DOHH2 (cell line): ENCODE measurements around the gene MYO6.

Experiments used
- H3F3A ChIP-seq: fragments of 200-600 bp; sonication (generic), shearing (Covaris generic); 2 replicates; pipeline ENCODE4 v1.6.0; 2016; ENCODE audit warnings: antibody characterized with exemption, mild to moderate bottlenecking; ENCODE audit not compliant: control insufficient read depth, insufficient read depth
- H3K27ac ChIP-seq: fragments of 200-600 bp; sonication (generic); 2 replicates; pipeline ENCODE4 v1.5.1; 2014; ENCODE audit warnings: low read depth, mild to moderate bottlenecking, low read length, moderate library complexity
- H3K27me3 ChIP-seq: fragments of 200-600 bp; sonication (generic); 2 replicates; pipeline ENCODE4 v1.6.1; 2014; ENCODE audit warnings: mild to moderate bottlenecking, low read length, mixed read lengths; ENCODE audit not compliant: control insufficient read depth
- H3K36me3 ChIP-seq: fragments of 200-600 bp; sonication (generic); 2 replicates; pipeline ENCODE4 v1.6.1; 2014; ENCODE audit warnings: mild to moderate bottlenecking, low read length, moderate library complexity, mixed read lengths; ENCODE audit not compliant: control insufficient read depth
- H3K4me1 ChIP-seq: fragments of 200-600 bp; sonication (generic); 2 replicates; pipeline ENCODE4 v1.6.1; 2014; ENCODE audit warnings: mild to moderate bottlenecking, low read length, mixed read lengths; ENCODE audit not compliant: control insufficient read depth
- H3K4me2 ChIP-seq: fragments of 200-600 bp; sonication (generic); 2 replicates; pipeline ENCODE4 v1.6.0; 2014; ENCODE audit warnings: mild to moderate bottlenecking, low read length, moderate library complexity
- H3K4me3 ChIP-seq: fragments of 200-600 bp; sonication (generic); 2 replicates; pipeline ENCODE4 v1.5.1; 2014; ENCODE audit warnings: mild to moderate bottlenecking, low read length, mixed read lengths
- H3K79me2 ChIP-seq: fragments of 200-600 bp; sonication (generic); 2 replicates; pipeline ENCODE4 v1.6.1; 2014; ENCODE audit warnings: mild to moderate bottlenecking, low read length, mixed read lengths; ENCODE audit not compliant: control insufficient read depth
- H3K9me2 ChIP-seq: fragments of 200-600 bp; sonication (generic); replicated peaks from 2 replicates; pipeline ENCODE4 v1.6.1; 2014; ENCODE audit warnings: mild to moderate bottlenecking, low read length, mixed read lengths; ENCODE audit not compliant: control insufficient read depth
- H3K9me3 ChIP-seq: fragments of 200-600 bp; sonication (generic); 2 replicates; pipeline ENCODE4 v1.6.1; 2014; ENCODE audit warnings: antibody characterized with exemption, low read length, mixed read lengths; ENCODE audit not compliant: control insufficient read depth, insufficient read depth
- H4K20me1 ChIP-seq: fragments of 200-600 bp; sonication (generic); 2 replicates; pipeline ENCODE4 v1.6.0; 2014; ENCODE audit warnings: low read depth, mild to moderate bottlenecking, antibody characterized with exemption, low read length, moderate library complexity; ENCODE audit not compliant: control insufficient read depth, insufficient read depth
- EZH2phosphoT487 ChIP-seq: fragments of 200-600 bp; sonication (generic); IDR thresholded peaks from 2 replicates; pipeline ENCODE4 v1.6.1; 2017; ENCODE audit warnings: borderline replicate concordance, mild to moderate bottlenecking, antibody characterized with exemption, low read length, moderate library complexity, mixed read lengths
- TF ChIP-seq, protein P1 (sequence below): fragments of 200-600 bp; sonication (generic); IDR thresholded peaks from one replicate; pipeline ENCODE4 v1.5.1; 2014; ENCODE audit warnings: antibody characterized with exemption, mild to moderate bottlenecking, low read depth, low read length; ENCODE audit not compliant: poor library complexity, severe bottlenecking

Gene MYO6

GRCh38 chr6:75936682-75937081, 187.6 kb downstream of the MYO6 start:
- no peak overlapping the region for H3K4me2 ChIP-seq
- no peaks in the 10 kb centered on the region for H3K36me3 ChIP-seq
- H3K4me1 ChIP-seq = no peaks in the 10 kb centered on the region
- no peak for TF ChIP-seq EZH2phosphoT487
- H3K9me3 ChIP-seq = no peaks in the 10 kb centered on the region
- no peak overlapping the region for H3K4me3 ChIP-seq
- no peaks in the 10 kb centered on the region for H3F3A ChIP-seq
- peaks cover 6% of the 10 kb centered on the region; the same call in 1 of the 2 replicates for H3K27me3 ChIP-seq
- no peak overlapping the region for H3K27ac ChIP-seq
- H3K79me2 ChIP-seq = no peaks in the 10 kb centered on the region
- H4K20me1 ChIP-seq = no peaks in the 10 kb centered on the region
- no peaks in the 10 kb centered on the region for H3K9me2 ChIP-seq

DNA sequence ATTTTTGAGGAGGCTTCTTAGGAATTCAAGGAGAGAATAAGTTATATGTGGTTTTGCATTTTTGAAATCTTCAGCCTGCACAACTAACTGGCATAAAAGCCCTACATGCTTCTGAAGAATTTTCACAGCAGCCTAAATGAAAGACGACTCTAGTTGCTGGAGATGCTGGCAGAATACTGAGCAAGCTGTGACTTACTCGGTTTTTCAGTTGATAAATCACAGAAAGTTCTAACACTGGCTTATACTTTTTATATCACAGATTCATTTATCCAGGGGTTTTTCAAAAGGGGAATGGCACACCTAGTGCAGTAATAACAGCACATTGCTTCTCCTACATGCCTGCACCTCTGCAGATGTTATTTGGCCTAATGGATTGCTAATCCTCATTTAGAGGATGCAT, 188.8 kb downstream of the MYO6 start:
- Histone ChIP-seq H3K4me3 (no peak overlapping the region), H3K79me2 (no peaks in the 10 kb centered on the region), H3K27me3 (peaks cover 6% of the 10 kb centered on the region; the same call in 1 of the 2 replicates), H4K20me1 (no peaks in the 10 kb centered on the region), H3K4me2 (no peak overlapping the region), H3F3A (no peaks in the 10 kb centered on the region), H3K27ac (no peak overlapping the region), H3K9me3 (no peaks in the 10 kb centered on the region), H3K9me2 (no peaks in the 10 kb centered on the region), H3K4me1 (no peaks in the 10 kb centered on the region), H3K36me3 (no peaks in the 10 kb centered on the region)
- no peak for TF ChIP-seq EZH2phosphoT487
- TF ChIP-seq, protein P1, sequence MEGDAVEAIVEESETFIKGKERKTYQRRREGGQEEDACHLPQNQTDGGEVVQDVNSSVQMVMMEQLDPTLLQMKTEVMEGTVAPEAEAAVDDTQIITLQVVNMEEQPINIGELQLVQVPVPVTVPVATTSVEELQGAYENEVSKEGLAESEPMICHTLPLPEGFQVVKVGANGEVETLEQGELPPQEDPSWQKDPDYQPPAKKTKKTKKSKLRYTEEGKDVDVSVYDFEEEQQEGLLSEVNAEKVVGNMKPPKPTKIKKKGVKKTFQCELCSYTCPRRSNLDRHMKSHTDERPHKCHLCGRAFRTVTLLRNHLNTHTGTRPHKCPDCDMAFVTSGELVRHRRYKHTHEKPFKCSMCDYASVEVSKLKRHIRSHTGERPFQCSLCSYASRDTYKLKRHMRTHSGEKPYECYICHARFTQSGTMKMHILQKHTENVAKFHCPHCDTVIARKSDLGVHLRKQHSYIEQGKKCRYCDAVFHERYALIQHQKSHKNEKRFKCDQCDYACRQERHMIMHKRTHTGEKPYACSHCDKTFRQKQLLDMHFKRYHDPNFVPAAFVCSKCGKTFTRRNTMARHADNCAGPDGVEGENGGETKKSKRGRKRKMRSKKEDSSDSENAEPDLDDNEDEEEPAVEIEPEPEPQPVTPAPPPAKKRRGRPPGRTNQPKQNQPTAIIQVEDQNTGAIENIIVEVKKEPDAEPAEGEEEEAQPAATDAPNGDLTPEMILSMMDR = no peak

GRCh38 chr6:75940564-75940963, 191.5 kb downstream of the MYO6 start:
- H4K20me1 ChIP-seq = no peaks in the 10 kb centered on the region
- no peaks in the 10 kb centered on the region for H3K36me3 ChIP-seq
- H3F3A ChIP-seq = no peaks in the 10 kb centered on the region
- H3K9me3 ChIP-seq = no peaks in the 10 kb centered on the region
- no peaks in the 10 kb centered on the region for H3K9me2 ChIP-seq
- H3K27ac ChIP-seq = no peak overlapping the region
- H3K4me1 ChIP-seq = no peaks in the 10 kb centered on the region
- H3K27me3 ChIP-seq = peaks cover 6% of the 10 kb centered on the region; the same call in 1 of the 2 replicates
- H3K4me2 ChIP-seq = no peak overlapping the region
- TF ChIP-seq, protein P1 = no peak
- TF ChIP-seq EZH2phosphoT487 = no peak
- no peak overlapping the region for H3K4me3 ChIP-seq
- H3K79me2 ChIP-seq = no peaks in the 10 kb centered on the region

GRCh38 chr6:75941509-75941908, 192.5 kb downstream of the MYO6 start:
- 0 out of 2 replicates have a peak, but pooled peaks cover 1% of the 10 kb centered on the region for H3K27me3 ChIP-seq
- no peaks in the 10 kb centered on the region for H4K20me1 ChIP-seq
- no peaks in the 10 kb centered on the region for H3K79me2 ChIP-seq
- no peaks in the 10 kb centered on the region for H3K36me3 ChIP-seq
- H3K9me2 ChIP-seq = no peaks in the 10 kb centered on the region
- H3F3A ChIP-seq = no peaks in the 10 kb centered on the region
- no peaks in the 10 kb centered on the region for H3K4me1 ChIP-seq
- no peaks in the 10 kb centered on the region for H3K9me3 ChIP-seq
- TF ChIP-seq EZH2phosphoT487 = no peak
- no peak overlapping the region for H3K27ac ChIP-seq
- H3K4me3 ChIP-seq = no peak overlapping the region
- H3K4me2 ChIP-seq = no peak overlapping the region
